Esophagus muscularis mucosa (tissue), 4 donors: ENCODE results near the gene LMF1. TPM values are rescaled to one million over a fixed set of nuclear protein-coding genes. Genes with fewer than 3 reads are reported as not detected.

ENCODE experiments used
- DNase-seq: peaks from one replicate; pipeline ENCODE4 v3.0.0-alpha.2; 2017; ENCODE audit errors: extremely low spot score
- H3K27ac ChIP-seq, 4 donors: fragments of 200-600 bp; sonication (generic); replicated peaks in 1 of 4; 1 replicate in 3 of 4; 2 replicates in 1 of 4; pipeline ENCODE4 v1.5.1; 2016 to 2019; ENCODE audit warnings: mild to moderate bottlenecking in 1 of 4
- H3K27me3 ChIP-seq, 4 donors: fragments of 200-600 bp; sonication (generic); one replicate each; pipeline versions ENCODE4 v1.5.1 to v1.6.0; 2016 to 2019
- H3K36me3 ChIP-seq, 4 donors: fragments of 200-600 bp; sonication (generic); one replicate each; pipeline ENCODE4 v1.5.1; 2016 to 2019
- H3K4me1 ChIP-seq, 4 donors: fragments of 200-600 bp; sonication (generic); one replicate each; pipeline ENCODE4 v1.5.1; 2016 to 2019
- H3K4me3 ChIP-seq, 4 donors: fragments of 200-600 bp; sonication (generic); 1 replicate in 2 of 4; 2 replicates in 2 of 4; pipeline ENCODE4 v1.5.1; 2016 to 2019; ENCODE audit warnings: mild to moderate bottlenecking in 4 of 4, moderate library complexity in 1 of 4
- H3K9me3 ChIP-seq, 4 donors: fragments of 200-600 bp; sonication (generic); 1 replicate in 3 of 4; 2 replicates in 1 of 4; pipeline ENCODE4 v1.5.1; 2016 to 2019
- EP300 ChIP-seq: sonication (generic); formaldehyde crosslinking; IDR thresholded peaks from one replicate; pipeline ENCODE4 v1.6.1; 2017; ENCODE audit warnings: antibody characterized with exemption
- POLR2A ChIP-seq: fragments of 450-650 bp; IDR thresholded peaks from one replicate; pipeline ENCODE4 v1.6.1; 2017; ENCODE audit warnings: antibody characterized with exemption, moderate library complexity, mild to moderate bottlenecking, low read depth
- POLR2AphosphoS5 ChIP-seq, 2 donors: sonication (generic); formaldehyde crosslinking; IDR thresholded peaks; one replicate each; pipeline ENCODE4 v1.6.1; 2017; ENCODE audit warnings: antibody characterized with exemption in 2 of 2
- WGBS: methylation state at CpG from one replicate; pipeline ENCODE4 v1.1.5; 2018; 5-methylcytosine and 5-hydroxymethylcytosine counted together
- intact Hi-C: fragments of 100-400 bp; cut with DNase I; formaldehyde crosslinking; loops from one replicate; pipeline ENCODE4 v1.15.1; 2023
- total RNA-seq, 4 donors: library from RNA; depleted of rRNA; stranded (reverse); fragments of >200 nt; gene quantifications; one replicate each; pipeline versions ENCODE4 v1.1.0 to v1.2.1, GENCODE V29; 2016
- TF ChIP-seq, protein P1 (sequence below), 3 experiments: fragments of 200-600 bp in 2 of 3; fragments of 450-650 bp in 1 of 3; sonication (generic) in 2 of 3; IDR thresholded peaks; one replicate each; pipeline ENCODE4 v1.5.1; 2017 to 2019; ENCODE audit warnings: antibody characterized with exemption in 3 of 3, mild to moderate bottlenecking in 2 of 3, moderate library complexity in 1 of 3

The LMF1 gene
- total RNA-seq, 4 donors from 2014 or later = 14.5 to 32.0 (median 23.8) TPM

DNA sequence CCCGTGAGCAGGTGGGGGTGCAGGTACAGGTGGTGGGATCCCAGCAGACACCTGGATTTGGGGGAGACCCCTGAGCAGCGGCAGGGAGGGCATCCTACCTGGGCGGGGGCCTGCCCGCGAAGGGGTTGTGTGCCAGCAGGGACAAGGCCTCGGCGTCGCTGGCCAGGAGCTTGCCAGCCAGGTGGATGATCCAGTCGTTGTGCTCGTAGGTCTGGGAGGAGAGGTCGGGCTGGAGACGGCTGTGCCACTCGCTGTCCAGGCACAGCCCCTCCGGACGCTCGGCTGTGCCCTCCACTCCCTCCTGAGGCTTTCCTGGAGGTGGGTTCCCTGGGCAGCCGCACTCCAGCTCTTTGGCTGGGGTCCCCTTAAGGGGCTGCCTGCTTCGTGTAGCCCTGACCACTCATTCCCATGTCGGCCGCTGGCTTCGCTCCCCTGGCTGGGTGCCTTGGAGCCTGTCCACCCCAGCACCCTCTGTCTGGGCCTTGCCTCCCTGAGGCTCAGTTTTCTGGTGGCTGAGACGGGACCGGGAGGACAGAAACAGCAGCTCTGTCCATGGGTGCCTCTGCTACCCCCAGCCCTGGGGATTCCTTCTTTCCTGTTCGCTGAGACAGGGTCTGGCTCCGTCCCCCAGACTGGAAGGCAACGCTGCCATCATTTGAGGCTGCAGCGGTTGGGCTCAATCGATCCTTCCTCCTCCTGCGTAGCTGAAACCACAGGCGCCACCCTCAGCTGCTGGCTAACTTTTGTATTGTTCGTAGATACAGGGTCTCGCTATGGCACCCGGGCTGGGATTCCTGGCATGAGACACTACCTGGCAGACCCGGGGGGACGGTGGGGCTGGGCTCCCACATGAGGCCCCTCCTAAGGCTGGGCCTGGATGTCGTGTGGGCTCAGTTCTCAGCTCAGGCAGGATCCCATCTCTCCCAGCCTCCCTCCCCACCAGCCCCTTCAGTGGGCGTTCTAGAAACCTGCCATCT is 101.7 kb downstream of the LMF1 start:
- Histone ChIP-seq H3K27ac (no peak overlapping the region), H3K4me3 (no peak overlapping the region), H3K36me3 (peaks cover 3 to 82% (median 42%) of the 10 kb centered on the region in 4 donors), H3K27me3 (no peaks in the 10 kb centered on the region), H3K4me1 (peaks cover 0 to 7% (median 0%) of the 10 kb centered on the region in 4 donors), H3K9me3 (no peaks in the 10 kb centered on the region)
- intact Hi-C loops = no loop called here
- no peak for DNase-seq
- TF ChIP-seq POLR2A (no peak), EP300 (no peak), POLR2AphosphoS5 (IDR thresholded peaks at IDR 0.05) (no peak)
- TF ChIP-seq, protein P1, sequence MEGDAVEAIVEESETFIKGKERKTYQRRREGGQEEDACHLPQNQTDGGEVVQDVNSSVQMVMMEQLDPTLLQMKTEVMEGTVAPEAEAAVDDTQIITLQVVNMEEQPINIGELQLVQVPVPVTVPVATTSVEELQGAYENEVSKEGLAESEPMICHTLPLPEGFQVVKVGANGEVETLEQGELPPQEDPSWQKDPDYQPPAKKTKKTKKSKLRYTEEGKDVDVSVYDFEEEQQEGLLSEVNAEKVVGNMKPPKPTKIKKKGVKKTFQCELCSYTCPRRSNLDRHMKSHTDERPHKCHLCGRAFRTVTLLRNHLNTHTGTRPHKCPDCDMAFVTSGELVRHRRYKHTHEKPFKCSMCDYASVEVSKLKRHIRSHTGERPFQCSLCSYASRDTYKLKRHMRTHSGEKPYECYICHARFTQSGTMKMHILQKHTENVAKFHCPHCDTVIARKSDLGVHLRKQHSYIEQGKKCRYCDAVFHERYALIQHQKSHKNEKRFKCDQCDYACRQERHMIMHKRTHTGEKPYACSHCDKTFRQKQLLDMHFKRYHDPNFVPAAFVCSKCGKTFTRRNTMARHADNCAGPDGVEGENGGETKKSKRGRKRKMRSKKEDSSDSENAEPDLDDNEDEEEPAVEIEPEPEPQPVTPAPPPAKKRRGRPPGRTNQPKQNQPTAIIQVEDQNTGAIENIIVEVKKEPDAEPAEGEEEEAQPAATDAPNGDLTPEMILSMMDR (IDR thresholded peaks at IDR 0.05) = no peak
- 91% methylated on average over 35 of the region's 37 CpGs for WGBS

DNA sequence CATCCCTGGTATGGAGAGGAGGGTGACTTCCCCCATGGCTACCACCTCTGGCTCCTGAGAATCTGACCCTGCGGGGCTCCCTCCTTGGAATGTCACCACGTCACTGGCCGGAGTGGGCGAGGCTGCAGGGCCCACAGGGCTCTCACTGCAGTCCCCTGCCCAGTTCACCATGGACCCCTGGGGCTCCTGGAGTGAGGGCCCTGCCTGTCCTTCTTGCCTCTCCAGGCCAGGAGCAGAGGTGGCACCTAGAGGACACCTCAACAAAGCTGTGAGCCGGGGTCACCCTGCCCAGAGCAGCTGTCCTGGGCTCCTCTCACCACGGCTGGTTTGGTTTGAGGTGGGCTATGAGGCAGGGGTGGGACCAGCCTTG is 102.4 kb downstream of the LMF1 start:
- Histone ChIP-seq H3K9me3 (no peaks in the 10 kb centered on the region), H3K27ac (no peak overlapping the region), H3K4me3 (no peak overlapping the region), H3K36me3 (peaks cover 0 to 74% (median 37%) of the 10 kb centered on the region in 4 donors), H3K27me3 (no peaks in the 10 kb centered on the region), H3K4me1 (peaks cover 0 to 7% (median 0%) of the 10 kb centered on the region in 4 donors)
- intact Hi-C loops = no loop called here
- no CpG with 5 or more reads among the region's 6 CpGs for WGBS
- TF ChIP-seq EP300 (no peak), POLR2A (no peak), POLR2AphosphoS5 (IDR thresholded peaks at IDR 0.05) (no peak)
- TF ChIP-seq, protein P1 (IDR thresholded peaks at IDR 0.05) = no peak
- DNase-seq = no peak

DNA sequence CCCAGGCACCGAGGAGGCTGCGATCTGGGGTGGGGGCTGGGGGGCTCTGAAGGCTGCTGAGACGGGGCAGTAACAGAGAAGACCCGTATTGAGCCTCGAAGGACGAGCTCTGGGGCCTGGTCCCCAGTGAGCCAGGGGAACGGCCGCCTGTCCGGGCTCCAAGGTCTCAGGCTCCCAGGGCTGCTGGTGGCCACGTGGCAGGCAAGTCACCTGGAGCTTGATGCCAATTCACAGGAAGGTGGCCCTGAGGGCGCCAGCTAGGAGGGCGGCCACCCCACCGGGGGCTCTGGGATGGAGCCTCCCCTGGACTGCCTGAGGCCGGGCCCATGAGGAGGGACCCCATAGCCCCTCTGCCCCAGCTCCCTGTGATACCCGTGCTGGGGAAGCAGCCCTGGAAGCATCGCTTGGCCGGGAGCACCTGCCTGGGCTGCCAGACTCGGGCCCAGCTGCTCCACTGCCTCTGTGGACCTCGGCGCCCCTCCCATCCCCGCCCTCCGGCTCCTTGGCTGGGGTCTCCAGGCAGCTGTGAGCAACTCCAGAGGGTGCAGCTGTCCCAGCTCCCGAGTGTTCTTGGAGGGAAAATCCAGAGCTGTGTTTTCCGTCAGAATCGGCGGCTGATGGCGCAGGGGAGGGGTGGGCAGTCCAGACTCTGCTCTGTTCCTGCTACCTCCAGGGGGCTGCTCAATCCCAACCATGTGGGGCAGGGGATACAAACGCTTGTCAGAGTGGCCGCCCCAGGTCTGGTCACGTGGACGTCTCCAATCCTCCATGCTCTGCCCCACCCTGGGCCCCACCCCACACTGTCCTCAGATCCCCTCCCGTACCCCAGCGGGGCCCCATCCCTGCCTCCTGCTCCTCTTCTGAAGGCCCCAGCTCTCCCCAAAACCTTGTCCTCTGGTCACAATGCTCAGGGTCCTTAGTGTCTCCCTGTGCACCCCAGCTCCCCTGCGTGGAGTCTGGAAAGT is 103.1 kb downstream of the LMF1 start:
- Histone ChIP-seq H3K36me3 (peaks cover 0 to 68% (median 34%) of the 10 kb centered on the region in 4 donors), H3K27me3 (no peaks in the 10 kb centered on the region), H3K4me1 (peaks cover 0 to 7% (median 0%) of the 10 kb centered on the region in 4 donors), H3K9me3 (no peaks in the 10 kb centered on the region), H3K27ac (no peak overlapping the region), H3K4me3 (no peak overlapping the region)
- TF ChIP-seq POLR2AphosphoS5 (IDR thresholded peaks at IDR 0.05) (no peak), POLR2A (no peak)
- 82% methylated on average over 13 of the region's 34 CpGs for WGBS
- DNase-seq = no peak
- intact Hi-C loops = no loop called here

DNA sequence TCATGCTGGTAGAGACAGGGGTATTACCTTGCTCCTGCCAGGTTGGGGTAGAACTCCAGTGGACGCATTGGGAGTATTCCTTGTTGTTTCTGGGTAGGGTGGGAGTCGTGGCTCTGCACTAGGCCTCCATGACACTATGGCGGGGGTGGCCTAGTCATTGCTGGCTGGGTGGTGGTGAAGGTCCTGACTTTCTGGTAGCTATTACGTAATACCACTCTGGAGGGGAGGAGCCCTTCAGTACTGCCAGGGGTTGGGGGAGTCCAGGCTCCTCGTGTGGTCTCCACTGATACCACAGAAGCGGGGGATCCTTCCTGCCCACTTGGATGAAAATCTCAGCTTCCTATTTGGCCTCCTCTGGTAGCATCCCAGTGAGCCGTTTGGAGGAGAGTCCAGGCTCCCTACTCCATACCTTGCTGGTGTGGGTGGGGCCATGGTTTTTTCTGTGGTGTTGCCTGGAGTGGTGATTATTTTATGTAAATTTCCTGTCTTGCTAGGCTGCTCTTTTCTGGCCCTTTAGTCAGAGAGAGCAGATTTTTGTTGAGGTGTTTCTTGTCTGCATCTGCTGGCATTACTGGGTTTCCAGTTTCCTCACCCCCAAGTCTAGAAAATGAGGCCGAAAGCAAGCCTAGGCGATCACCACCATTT is 104.4 kb downstream of the LMF1 start:
- WGBS = 93% methylated on average over 6 of the region's 9 CpGs
- Histone ChIP-seq H3K4me1 (peaks cover 0 to 7% (median 0%) of the 10 kb centered on the region in 4 donors), H3K36me3 (peaks cover 0 to 54% (median 28%) of the 10 kb centered on the region in 4 donors), H3K4me3 (no peak overlapping the region), H3K27ac (no peak overlapping the region), H3K27me3 (no peaks in the 10 kb centered on the region), H3K9me3 (no peaks in the 10 kb centered on the region)
- TF ChIP-seq POLR2AphosphoS5 (IDR thresholded peaks at IDR 0.05) (no peak), POLR2A (no peak), EP300 (no peak)
- TF ChIP-seq, protein P1 (IDR thresholded peaks at IDR 0.05) = no peak
- intact Hi-C loops = no loop called here
- DNase-seq = no peak
